ENCODE results near the gene DSG3.

- TF ChIP-seq EP300 (IDR thresholded peaks at IDR 0.05; ENCODE audit: low read depth) (no peak), CTCF (IDR thresholded peaks at IDR 0.05) (no peak), POLR2AphosphoS5 (IDR thresholded peaks at IDR 0.05) (no peak), POLR2A (IDR thresholded peaks at IDR 0.05) (no peak)
These were observed 687 bp upstream of the DSG3 start for GRCh38 chr18:31446854-31447253.

All from transverse colon (tissue), 4 donors.